Smooth muscle cell (in vitro differentiated cells): ENCODE results near the gene SPATS2. TPM values are rescaled to one million over a fixed set of nuclear protein-coding genes. Genes with fewer than 3 reads are reported as not detected.

Source experiments
- DNase-seq: peaks from one replicate; lab custom pipeline; 2025; ENCODE audit not compliant: unreplicated experiment; lab: John Stamatoyannopoulos, UW
- H2AFZ ChIP-seq: fragments of 200-600 bp; sonication (generic); 2 replicates; pipeline ENCODE4 v1.6.0; 2016; ENCODE audit warnings: antibody characterized with exemption, low read depth, mild to moderate bottlenecking
- H3F3A ChIP-seq: fragments of 200-600 bp; sonication (generic); 2 replicates; pipeline ENCODE4 v1.6.0; 2017; ENCODE audit warnings: antibody characterized with exemption, low read depth
- H3K27ac ChIP-seq: fragments of 200-600 bp; sonication (generic); 2 replicates; pipeline ENCODE4 v1.5.1; 2016; ENCODE audit warnings: low read depth, mild to moderate bottlenecking
- H3K27me3 ChIP-seq: fragments of 200-600 bp; sonication (generic); 2 replicates; pipeline ENCODE4 v1.6.1; 2016; ENCODE audit warnings: low read depth, mild to moderate bottlenecking
- H3K36me3 ChIP-seq: fragments of 200-600 bp; sonication (generic); 2 replicates; pipeline ENCODE4 v1.5.1; 2016; ENCODE audit warnings: low read depth
- H3K4me1 ChIP-seq: fragments of 200-600 bp; sonication (generic); 2 replicates; pipeline ENCODE4 v1.5.1; 2016; ENCODE audit warnings: low read depth
- H3K4me2 ChIP-seq: fragments of 200-600 bp; sonication (generic); 2 replicates; pipeline ENCODE4 v1.6.0; 2016; ENCODE audit warnings: mild to moderate bottlenecking
- H3K4me3 ChIP-seq: fragments of 200-600 bp; sonication (generic); 2 replicates; pipeline ENCODE4 v1.5.1; 2016; ENCODE audit warnings: mild to moderate bottlenecking
- H3K79me2 ChIP-seq: fragments of 200-600 bp; sonication (generic); 2 replicates; pipeline ENCODE4 v1.6.0; 2016; ENCODE audit warnings: low read depth, mild to moderate bottlenecking
- H3K9ac ChIP-seq: fragments of 200-600 bp; sonication (generic); 2 replicates; pipeline ENCODE4 v1.6.0; 2016; ENCODE audit warnings: low read depth
- H3K9me3 ChIP-seq: fragments of 200-600 bp; sonication (generic); replicated peaks from 2 replicates; pipeline ENCODE4 v1.5.1; 2016; ENCODE audit warnings: low read depth
- H4K20me1 ChIP-seq: fragments of 200-600 bp; sonication (generic); 2 replicates; pipeline ENCODE4 v1.6.0; 2016; ENCODE audit warnings: low read depth
- CTCF ChIP-seq: fragments of 200-600 bp; sonication (generic); IDR thresholded peaks from 2 replicates; pipeline ENCODE4 v1.5.1; 2017; ENCODE audit warnings: borderline replicate concordance, mild to moderate bottlenecking, antibody characterized with exemption; ENCODE audit not compliant: insufficient read depth, poor library complexity, severe bottlenecking
- WGBS: methylation state at CpG from one replicate; pipeline ENCODE4 v1.1.7; 2016; ENCODE audit warnings: low lambda C conversion rate; 5-methylcytosine and 5-hydroxymethylcytosine counted together
- polyA plus RNA-seq: library from polyadenylated mRNA; unstranded; fragments of >200 nt; fragmentation: Nextera tagmentation; extraction: Ambion mirVana; gene quantifications from 2 replicates; pipeline ENCODE4 v1.2.1, GENCODE V29; 2016
- total RNA-seq: library from RNA; depleted of rRNA; stranded (reverse); fragments of >200 nt; gene quantifications from 2 replicates; pipeline ENCODE4 v1.2.3, GENCODE V29; 2014

SPATS2 gene
- total and polyA plus RNA-seq, 2 experiments from 2014 or later, result 33.6 to 35.6 TPM

- no peak overlapping the region for H3K27ac ChIP-seq
- no peaks in the 10 kb centered on the region for H3K79me2 ChIP-seq
- no peaks in the 10 kb centered on the region for H3F3A ChIP-seq
- H3K4me3 ChIP-seq, result peak overlapping the region; percentile 51
- H3K27me3 ChIP-seq, result peaks cover 76% of the 10 kb centered on the region
- H4K20me1 ChIP-seq, result no peaks in the 10 kb centered on the region
- peaks cover 6% of the 10 kb centered on the region for H3K4me1 ChIP-seq
- no peak overlapping the region for H3K9ac ChIP-seq
- DNase-seq, result no peak
- no peak overlapping the region for H2AFZ ChIP-seq
- no peaks in the 10 kb centered on the region for H3K36me3 ChIP-seq
- no peak for TF ChIP-seq CTCF
- peak overlapping the region; percentile 91 for H3K4me2 ChIP-seq
- H3K9me3 ChIP-seq, result no peaks in the 10 kb centered on the region
- 21% methylated on average over 13 of the region's 13 CpGs for WGBS
Observed at GRCh38 chr12:49537231-49537751, 170.0 kb downstream of the SPATS2 start.

- H2AFZ ChIP-seq, result no peak overlapping the region
- H3K27me3 ChIP-seq, result peaks cover 82% of the 10 kb centered on the region
- TF ChIP-seq CTCF, result no peak
- no peaks in the 10 kb centered on the region for H3F3A ChIP-seq
- H3K4me1 ChIP-seq, result peaks cover 6% of the 10 kb centered on the region
- H3K79me2 ChIP-seq, result no peaks in the 10 kb centered on the region
- H4K20me1 ChIP-seq, result no peaks in the 10 kb centered on the region
- peak overlapping the region; percentile 91 for H3K4me2 ChIP-seq
- H3K36me3 ChIP-seq, result no peaks in the 10 kb centered on the region
- peak overlapping the region; percentile 51 for H3K4me3 ChIP-seq
- H3K27ac ChIP-seq, result no peak overlapping the region
- WGBS, result 2% methylated on average over 56 of the region's 61 CpGs
- no peak overlapping the region for H3K9ac ChIP-seq
- DNase-seq, result no peak
- H3K9me3 ChIP-seq, result no peaks in the 10 kb centered on the region
Observed at GRCh38 chr12:49537752-49538509, 170.7 kb downstream of the SPATS2 start.

- H3K4me1 ChIP-seq, result peaks cover 6% of the 10 kb centered on the region
- no peak for DNase-seq
- no peaks in the 10 kb centered on the region for H4K20me1 ChIP-seq
- no peak within 1 kb of the TSS for H2AFZ ChIP-seq
- no peaks in the 10 kb centered on the region for H3K36me3 ChIP-seq
- WGBS, result 4% methylated on average over 23 of the region's 107 CpGs
- no peak within 1 kb of the TSS for H3K9ac ChIP-seq
- TF ChIP-seq CTCF, result no peak
- no peaks in the 10 kb centered on the region for H3F3A ChIP-seq
- peak within 1 kb of the TSS; percentile 51 for H3K4me3 ChIP-seq
- peak within 1 kb of the TSS; percentile 91 for H3K4me2 ChIP-seq
- no peak within 1 kb of the TSS for H3K27ac ChIP-seq
- no peaks in the 10 kb centered on the region for H3K79me2 ChIP-seq
- H3K9me3 ChIP-seq, result no peaks in the 10 kb centered on the region
- peaks cover 90% of the 10 kb centered on the region for H3K27me3 ChIP-seq
Observed at GRCh38 chr12:49538510-49539403, 171.5 kb downstream of the SPATS2 start, which contains the start of gene KCNH3. Gene KCNH3, plus strand, starts transcription at chr12:49539030. Its CDS starts 387 bp downstream, at chr12:49539417.
